Measurements from ENCODE around the gene BMS1. TPM values are rescaled to one million over a fixed set of nuclear protein-coding genes. Genes with fewer than 3 reads are reported as not detected.

The BMS1 gene
- polyA plus RNA-seq, 1 experiment, result 2.7 TPM

DNA sequence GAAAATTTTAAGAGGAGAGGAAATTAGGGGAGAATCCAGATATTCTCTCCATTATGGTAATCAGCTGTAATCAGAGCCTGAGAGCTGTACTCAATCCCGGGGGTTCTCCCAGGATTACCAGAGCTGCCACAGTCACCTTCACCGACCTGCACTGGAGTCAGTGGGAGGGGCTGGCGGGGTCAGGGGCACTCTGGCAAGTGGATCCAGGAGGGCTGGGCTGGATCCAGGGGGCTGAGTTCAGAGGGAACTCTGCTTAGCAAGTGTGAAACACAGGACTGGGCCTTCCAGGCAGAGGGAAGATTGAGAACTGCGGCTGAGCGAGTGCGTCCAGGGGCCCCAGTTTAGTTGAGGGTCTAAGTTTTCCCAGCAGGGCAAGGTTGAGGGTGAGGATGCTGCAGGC lies 89.2 kb downstream of the BMS1 start:
- POLR2A ChIA-PET, result no interaction called here
- no peaks in the 10 kb centered on the region for H3K27me3 ChIP-seq (ENCODE audit: control insufficient read depth, insufficient read depth, low read length)
- H3K4me3 ChIP-seq (ENCODE audit: low read depth, low read length), result no peak overlapping the region
- no peaks in the 10 kb centered on the region for H3K36me3 ChIP-seq (ENCODE audit: control insufficient read depth, insufficient read depth, low read length)
- CTCF ChIA-PET, result no interaction called here
- DNase-seq (ENCODE audit: low read depth), result no peak
- no peak for TF ChIP-seq CTCF (IDR thresholded peaks at IDR 0.05; ENCODE audit: insufficient read depth, low read depth, low read length)

GRCh38 chr10:42872865-42873435 lies 90.4 kb downstream of the BMS1 start:
- no peak for DNase-seq (ENCODE audit: low read depth)
- ChIA-PET POLR2A (no interaction called here), CTCF (no interaction called here)
- no peaks in the 10 kb centered on the region for H3K36me3 ChIP-seq (ENCODE audit: control insufficient read depth, insufficient read depth, low read length)
- H3K27me3 ChIP-seq (ENCODE audit: control insufficient read depth, insufficient read depth, low read length), result no peaks in the 10 kb centered on the region
- no peak overlapping the region for H3K4me3 ChIP-seq (ENCODE audit: low read depth, low read length)
- TF ChIP-seq CTCF (IDR thresholded peaks at IDR 0.05; ENCODE audit: insufficient read depth, low read depth, low read length), result no peak

- TF ChIP-seq CTCF (IDR thresholded peaks at IDR 0.05; ENCODE audit: insufficient read depth, low read depth, low read length), result no peak
- POLR2A ChIA-PET, result no interaction called here
- Histone ChIP-seq H3K27me3 (ENCODE audit: control insufficient read depth, insufficient read depth, low read length) (no peaks in the 10 kb centered on the region), H3K36me3 (ENCODE audit: control insufficient read depth, insufficient read depth, low read length) (no peaks in the 10 kb centered on the region), H3K4me3 (ENCODE audit: low read depth, low read length) (no peak overlapping the region)
- CTCF ChIA-PET, result interaction anchor here (3.0 kb wide), 1 partner anchor 10 kb away, joined by 11 read pairs; no protein-coding TSS in a partner anchor
- no peak for DNase-seq (ENCODE audit: low read depth)
Observed at GRCh38 chr10:42874713-42875387, 92.3 kb downstream of the BMS1 start.

- ChIA-PET CTCF (interaction anchor here (3.0 kb wide), 1 partner anchor 10 kb away, joined by 11 read pairs; no protein-coding TSS in a partner anchor), POLR2A (no interaction called here)
- Histone ChIP-seq H3K27me3 (ENCODE audit: control insufficient read depth, insufficient read depth, low read length) (no peaks in the 10 kb centered on the region), H3K4me3 (ENCODE audit: low read depth, low read length) (no peak overlapping the region), H3K36me3 (ENCODE audit: control insufficient read depth, insufficient read depth, low read length) (no peaks in the 10 kb centered on the region)
- no peak for DNase-seq (ENCODE audit: low read depth)
- TF ChIP-seq CTCF (IDR thresholded peaks at IDR 0.05; ENCODE audit: insufficient read depth, low read depth, low read length), result no peak
Observed at GRCh38 chr10:42875388-42875755, 92.8 kb downstream of the BMS1 start.

- Histone ChIP-seq H3K36me3 (ENCODE audit: control insufficient read depth, insufficient read depth, low read length) (no peaks in the 10 kb centered on the region), H3K27me3 (ENCODE audit: control insufficient read depth, insufficient read depth, low read length) (no peaks in the 10 kb centered on the region), H3K4me3 (ENCODE audit: low read depth, low read length) (no peak overlapping the region)
- no peak for TF ChIP-seq CTCF (IDR thresholded peaks at IDR 0.05; ENCODE audit: insufficient read depth, low read depth, low read length)
- POLR2A ChIA-PET, result no interaction called here
- DNase-seq (ENCODE audit: low read depth), result no peak
- CTCF ChIA-PET, result interaction anchor here (3.0 kb wide), 1 partner anchor 11 kb away, joined by 11 read pairs; no protein-coding TSS in a partner anchor
Observed at GRCh38 chr10:42875798-42876341, 93.3 kb downstream of the BMS1 start.
